Panc1 (cell line): ENCODE data around the gene LPIN1.

Experiments used
- POLR2AphosphoS5 ChIP-seq: IDR thresholded peaks from 2 replicates; pipeline ENCODE4 v1.6.1; 2012; ENCODE audit warnings: mild to moderate bottlenecking, low read depth, low read length, moderate library complexity
- SIN3A ChIP-seq: IDR thresholded peaks from 2 replicates; pipeline ENCODE4 v1.6.1; 2012; ENCODE audit warnings: low read depth, mild to moderate bottlenecking, low read length, moderate library complexity, borderline replicate concordance; ENCODE audit not compliant: insufficient read depth
- TF ChIP-seq, protein P1 (sequence below): fragments of 450-650 bp; IDR thresholded peaks from 2 replicates; pipeline ENCODE4 v1.5.1; 2017; ENCODE audit warnings: mild to moderate bottlenecking

DNA sequence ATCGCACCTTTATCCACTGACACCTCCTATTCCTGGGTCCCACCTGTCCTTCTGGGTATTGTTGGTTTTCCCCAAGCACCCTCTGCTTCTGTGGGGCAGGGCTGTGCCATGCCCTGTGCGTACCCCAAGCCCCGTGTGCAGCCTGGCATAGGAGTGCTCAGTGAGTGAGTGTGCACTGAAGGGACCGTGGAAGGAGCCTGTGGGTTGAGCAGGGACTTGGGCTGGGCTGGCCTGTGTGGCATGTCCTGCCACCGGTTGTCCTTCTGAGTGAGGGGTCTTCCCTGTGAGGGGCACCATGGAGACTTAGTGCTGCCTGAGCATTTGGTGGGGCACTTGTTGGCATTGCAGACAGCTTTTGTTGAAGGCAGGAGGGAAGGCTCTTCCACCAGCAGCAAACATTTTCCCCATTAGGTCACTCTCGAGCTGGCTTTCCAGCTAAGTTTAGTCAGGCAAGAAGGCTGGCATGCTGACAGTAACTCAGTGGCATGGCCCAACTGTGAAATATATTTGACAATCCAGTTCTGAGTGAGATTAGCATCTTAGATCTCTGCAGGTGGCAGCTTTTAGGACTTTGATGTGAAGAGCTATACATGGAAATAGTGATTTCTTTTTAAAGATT is 64.7 kb downstream of the LPIN1 start:
- TF ChIP-seq POLR2AphosphoS5 (no peak), SIN3A (no peak)
- TF ChIP-seq, protein P1, sequence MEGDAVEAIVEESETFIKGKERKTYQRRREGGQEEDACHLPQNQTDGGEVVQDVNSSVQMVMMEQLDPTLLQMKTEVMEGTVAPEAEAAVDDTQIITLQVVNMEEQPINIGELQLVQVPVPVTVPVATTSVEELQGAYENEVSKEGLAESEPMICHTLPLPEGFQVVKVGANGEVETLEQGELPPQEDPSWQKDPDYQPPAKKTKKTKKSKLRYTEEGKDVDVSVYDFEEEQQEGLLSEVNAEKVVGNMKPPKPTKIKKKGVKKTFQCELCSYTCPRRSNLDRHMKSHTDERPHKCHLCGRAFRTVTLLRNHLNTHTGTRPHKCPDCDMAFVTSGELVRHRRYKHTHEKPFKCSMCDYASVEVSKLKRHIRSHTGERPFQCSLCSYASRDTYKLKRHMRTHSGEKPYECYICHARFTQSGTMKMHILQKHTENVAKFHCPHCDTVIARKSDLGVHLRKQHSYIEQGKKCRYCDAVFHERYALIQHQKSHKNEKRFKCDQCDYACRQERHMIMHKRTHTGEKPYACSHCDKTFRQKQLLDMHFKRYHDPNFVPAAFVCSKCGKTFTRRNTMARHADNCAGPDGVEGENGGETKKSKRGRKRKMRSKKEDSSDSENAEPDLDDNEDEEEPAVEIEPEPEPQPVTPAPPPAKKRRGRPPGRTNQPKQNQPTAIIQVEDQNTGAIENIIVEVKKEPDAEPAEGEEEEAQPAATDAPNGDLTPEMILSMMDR, result no peak
